Osteocyte (in vitro differentiated cells): ENCODE data around the gene IGLON5. TPM values are rescaled to one million over a fixed set of nuclear protein-coding genes. Genes with fewer than 3 reads are reported as not detected.

Experiments
- DNase-seq: peaks from one replicate; pipeline ENCODE4 v3.0.0; 2021; ENCODE audit warnings: mixed read lengths; ENCODE audit not compliant: unreplicated experiment; ENCODE audit errors: extremely low spot score
- H3K27ac Mint-ChIP-seq: one replicate; pipeline ENCODE4 v1.8.0; 2021; ENCODE audit warnings: mild to moderate bottlenecking, mixed read lengths; ENCODE audit not compliant: unreplicated experiment
- H3K27me3 Mint-ChIP-seq: one replicate; pipeline ENCODE4 v1.8.0; 2021; ENCODE audit warnings: mixed read lengths; ENCODE audit not compliant: unreplicated experiment
- H3K36me3 Mint-ChIP-seq: one replicate; pipeline ENCODE4 v1.8.0; 2021; ENCODE audit warnings: mixed read lengths; ENCODE audit not compliant: unreplicated experiment
- H3K4me1 Mint-ChIP-seq: one replicate; pipeline ENCODE4 v1.8.0; 2021; ENCODE audit warnings: mixed read lengths; ENCODE audit not compliant: unreplicated experiment
- H3K4me3 Mint-ChIP-seq: one replicate; pipeline ENCODE4 v1.8.0; 2021; ENCODE audit warnings: mild to moderate bottlenecking, moderate library complexity, mixed read lengths; ENCODE audit not compliant: unreplicated experiment
- H3K9me3 Mint-ChIP-seq: one replicate; pipeline ENCODE4 v1.8.0; 2021; ENCODE audit warnings: mixed read lengths; ENCODE audit not compliant: unreplicated experiment
- CTCF ChIP-seq: fragments of 200-600 bp; sonication (generic); IDR thresholded peaks from 2 replicates; pipeline ENCODE4 v1.5.0; 2021; ENCODE audit warnings: antibody characterized with exemption, mild to moderate bottlenecking, moderate library complexity
- total RNA-seq: library from RNA; stranded (reverse); gene quantifications from 2 replicates; pipeline ENCODE4 v1.2.1, GENCODE V29; 2021

Gene IGLON5
- total RNA-seq, 1 donor from 2014 or later: not detected

- TF ChIP-seq CTCF: no peak
- peaks cover 41% of the 10 kb centered on the region for H3K4me1 Mint-ChIP-seq
- peak overlapping the region; percentile 89 for H3K4me3 Mint-ChIP-seq
- no peaks in the 10 kb centered on the region for H3K9me3 Mint-ChIP-seq
- no peaks in the 10 kb centered on the region for H3K27me3 Mint-ChIP-seq
- no peaks in the 10 kb centered on the region for H3K36me3 Mint-ChIP-seq
- DNase-seq: no peak
- H3K27ac Mint-ChIP-seq: peak overlapping the region; percentile 97
Observed at GRCh38 chr19:51365211-51365964, 53.9 kb downstream of the IGLON5 start.

- peak within 1 kb of the TSS; percentile 97 for H3K27ac Mint-ChIP-seq
- no peak for TF ChIP-seq CTCF
- H3K36me3 Mint-ChIP-seq: no peaks in the 10 kb centered on the region
- DNase-seq: no peak
- peak within 1 kb of the TSS; percentile 89 for H3K4me3 Mint-ChIP-seq
- H3K27me3 Mint-ChIP-seq: no peaks in the 10 kb centered on the region
- no peaks in the 10 kb centered on the region for H3K9me3 Mint-ChIP-seq
- peaks cover 38% of the 10 kb centered on the region for H3K4me1 Mint-ChIP-seq
Observed at GRCh38 chr19:51365965-51366388, 54.5 kb downstream of the IGLON5 start, which contains the start of gene ETFB. TSS of gene ETFB (minus strand) at chr19:51366388. CDS start at chr19:51366326, 62 bp downstream.

- no peaks in the 10 kb centered on the region for H3K27me3 Mint-ChIP-seq
- H3K4me3 Mint-ChIP-seq: peak overlapping the region; percentile 89
- DNase-seq: peak; percentile 98
- H3K27ac Mint-ChIP-seq: peak overlapping the region; percentile 97
- TF ChIP-seq CTCF: no peak
- H3K36me3 Mint-ChIP-seq: no peaks in the 10 kb centered on the region
- H3K9me3 Mint-ChIP-seq: no peaks in the 10 kb centered on the region
- H3K4me1 Mint-ChIP-seq: peaks cover 38% of the 10 kb centered on the region
Observed at GRCh38 chr19:51366389-51367254, 55.2 kb downstream of the IGLON5 start.

GRCh38 chr19:51367255-51367564 lies 55.8 kb downstream of the IGLON5 start:
- Mint-ChIP-seq H3K27me3 (no peaks in the 10 kb centered on the region), H3K27ac (peak overlapping the region; percentile 97), H3K4me3 (peak overlapping the region; percentile 89), H3K36me3 (no peaks in the 10 kb centered on the region), H3K9me3 (no peaks in the 10 kb centered on the region), H3K4me1 (peaks cover 38% of the 10 kb centered on the region)
- DNase-seq: no peak
- TF ChIP-seq CTCF: no peak
